H9 (cell line): Measurements from ENCODE around the gene RNU7-1. TPM values are rescaled to one million over a fixed set of nuclear protein-coding genes. Genes with fewer than 3 reads are reported as not detected.

Experiments
- DNase-seq: peaks from one replicate; pipeline ENCODE4 v3.0.0-alpha.2; 2017
- H2AFZ ChIP-seq: one replicate; pipeline ENCODE4 v1.6.1; 2013; ENCODE audit warnings: mild to moderate bottlenecking, low read length, control low read depth, moderate library complexity
- H2AK5ac ChIP-seq: 2 replicates; pipeline ENCODE4 v1.6.1; 2013; ENCODE audit warnings: low read length, control low read depth, mixed read lengths; ENCODE audit not compliant: insufficient read length
- H2BK120ac ChIP-seq: one replicate; pipeline ENCODE4 v1.6.1; 2013; ENCODE audit warnings: low read depth, mild to moderate bottlenecking, low read length, control low read depth, inconsistent platforms; ENCODE audit not compliant: poor library complexity, severe bottlenecking
- H2BK12ac ChIP-seq: 2 replicates; pipeline ENCODE4 v1.6.1; 2013; ENCODE audit warnings: low read length, control low read depth, mixed read lengths, low read depth; ENCODE audit not compliant: insufficient read length
- H2BK15ac ChIP-seq: 2 replicates; pipeline ENCODE4 v1.6.1; 2013; ENCODE audit warnings: low read depth, low read length, control low read depth
- H2BK20ac ChIP-seq: one replicate; pipeline ENCODE4 v1.6.1; 2013; ENCODE audit warnings: low read depth, mild to moderate bottlenecking, low read length, control low read depth, inconsistent platforms; ENCODE audit not compliant: poor library complexity, severe bottlenecking
- H2BK5ac ChIP-seq: 2 replicates; pipeline ENCODE4 v1.6.1; 2013; ENCODE audit warnings: low read length, control low read depth, mixed read lengths; ENCODE audit not compliant: insufficient read length
- H3K14ac ChIP-seq: 2 replicates; pipeline ENCODE4 v1.6.1; 2013; ENCODE audit warnings: low read length, control low read depth; ENCODE audit not compliant: insufficient read depth
- H3K18ac ChIP-seq: 2 replicates; pipeline ENCODE4 v1.6.1; 2013; ENCODE audit warnings: low read depth, mild to moderate bottlenecking, mixed read lengths, low read length, control low read depth; ENCODE audit not compliant: insufficient read length
- H3K23ac ChIP-seq: 2 replicates; pipeline ENCODE4 v1.6.1; 2013; ENCODE audit warnings: low read length, control low read depth, mixed read lengths, low read depth; ENCODE audit not compliant: insufficient read length
- H3K23me2 ChIP-seq: 2 replicates; pipeline ENCODE4 v1.6.1; 2013; ENCODE audit warnings: low read depth, mild to moderate bottlenecking, mixed read lengths, low read length, control low read depth; ENCODE audit not compliant: insufficient read length, poor library complexity, severe bottlenecking
- H3K27ac ChIP-seq: 2 replicates; pipeline ENCODE4 v1.5.1; 2013; ENCODE audit warnings: low read length, control low read depth, mixed read lengths, low read depth; ENCODE audit not compliant: insufficient read length
- H3K27me3 ChIP-seq: 2 replicates; pipeline ENCODE4 v1.6.1; 2013; ENCODE audit warnings: low read length, control low read depth, inconsistent platforms; ENCODE audit not compliant: insufficient read depth
- H3K4ac ChIP-seq: 2 replicates; pipeline ENCODE4 v1.6.1; 2013; ENCODE audit warnings: low read depth, mild to moderate bottlenecking, control low read depth, inconsistent platforms, low read length, moderate library complexity
- H3K4me1 ChIP-seq: 2 replicates; pipeline ENCODE4 v1.6.1; 2013; ENCODE audit warnings: low read length, control low read depth, inconsistent platforms; ENCODE audit not compliant: insufficient read depth
- H3K4me2 ChIP-seq: 2 replicates; pipeline ENCODE4 v1.6.1; 2013; ENCODE audit warnings: low read length, control low read depth, mixed read lengths; ENCODE audit not compliant: insufficient read length, insufficient read depth
- H3K56ac ChIP-seq: 2 replicates; pipeline ENCODE4 v1.6.1; 2013; ENCODE audit warnings: low read depth, mild to moderate bottlenecking, mixed read lengths, low read length, control low read depth; ENCODE audit not compliant: insufficient read length
- H3K79me1 ChIP-seq: 2 replicates; pipeline ENCODE4 v1.6.1; 2013; ENCODE audit warnings: low read depth, mild to moderate bottlenecking, moderate library complexity, low read length, control low read depth, inconsistent platforms; ENCODE audit not compliant: insufficient read depth, poor library complexity, severe bottlenecking
- H3K79me2 ChIP-seq: 2 replicates; pipeline ENCODE4 v1.6.1; 2013; ENCODE audit warnings: low read length, control low read depth, inconsistent platforms; ENCODE audit not compliant: insufficient read depth
- H3K9ac ChIP-seq: 2 replicates; pipeline ENCODE4 v1.6.1; 2013; ENCODE audit warnings: low read length, control low read depth, mixed read lengths; ENCODE audit not compliant: insufficient read length; ENCODE audit errors: extremely low read depth
- H3K9me3 ChIP-seq: one replicate; pipeline ENCODE4 v1.6.1; 2013; ENCODE audit warnings: low read depth, low read length, inconsistent platforms; ENCODE audit not compliant: control insufficient read depth
- H3T11ph ChIP-seq: one replicate; pipeline ENCODE4 v1.6.1; 2013; ENCODE audit warnings: mild to moderate bottlenecking, low read length, control low read depth, inconsistent platforms
- H4K20me1 ChIP-seq: one replicate; pipeline ENCODE4 v1.6.1; 2013; ENCODE audit not compliant: control insufficient read depth, insufficient read length, insufficient read depth
- H4K5ac ChIP-seq: 2 replicates; pipeline ENCODE4 v1.6.1; 2013; ENCODE audit warnings: low read depth, mild to moderate bottlenecking, mixed read lengths, low read length, control low read depth; ENCODE audit not compliant: insufficient read length
- H4K8ac ChIP-seq: replicated peaks from 2 replicates; pipeline ENCODE4 v1.6.1; 2013; ENCODE audit warnings: low read length, control low read depth, mixed read lengths, low read depth; ENCODE audit not compliant: insufficient read length
- H4K91ac ChIP-seq: 2 replicates; pipeline ENCODE4 v1.6.1; 2013; ENCODE audit warnings: low read depth, mild to moderate bottlenecking, moderate library complexity, mixed read lengths, low read length, control low read depth; ENCODE audit not compliant: insufficient read length
- H3K27ac Mint-ChIP-seq, 3 experiments: 2 replicates in 2 of 3; 3 replicates in 1 of 3; pipeline ENCODE4 v1.8.0; 2020 to 2021; ENCODE audit warnings: mixed read lengths in 3 of 3, mild to moderate bottlenecking in 1 of 3, moderate library complexity in 1 of 3
- H3K27me3 Mint-ChIP-seq: 2 replicates; pipeline ENCODE4 v1.8.0; 2021; ENCODE audit warnings: low read depth, mild to moderate bottlenecking, moderate library complexity, mixed read lengths
- H3K36me3 Mint-ChIP-seq, 3 experiments: 2 replicates in 2 of 3; 3 replicates in 1 of 3; pipeline ENCODE4 v1.8.0; 2020 to 2021; ENCODE audit warnings: low read depth in 3 of 3, mixed read lengths in 3 of 3; ENCODE audit not compliant: insufficient read depth in 1 of 3
- H3K4me1 Mint-ChIP-seq, 2 experiments: 2 replicates each; pipeline ENCODE4 v1.8.0; 2020; ENCODE audit warnings: mixed read lengths in 2 of 2
- H3K4me3 Mint-ChIP-seq, 2 experiments: 2 replicates in 1 of 2; 3 replicates in 1 of 2; pipeline ENCODE4 v1.8.0; 2020 to 2021; ENCODE audit warnings: mild to moderate bottlenecking in 2 of 2, mixed read lengths in 2 of 2, moderate library complexity in 1 of 2
- H3K9me3 Mint-ChIP-seq, 2 experiments: 2 replicates in 1 of 2; 3 replicates in 1 of 2; pipeline ENCODE4 v1.8.0; 2020; ENCODE audit warnings: mild to moderate bottlenecking in 2 of 2, mixed read lengths in 2 of 2, moderate library complexity in 1 of 2
- CTCF ChIP-seq: fragments of 200-600 bp; sonication (generic); conservative IDR thresholded peaks from 3 replicates; pipeline ENCODE4 v1.8.0; 2021; ENCODE audit warnings: antibody characterized with exemption, mild to moderate bottlenecking
- WGBS: extraction: QIAGEN DNeasy Blood & Tissue Kit; methylation state at CpG from one replicate; pipeline ENCODE4 v1.1.7; 2013; ENCODE audit warnings: missing lambda C conversion rate, low lambda C conversion rate, mixed read lengths; ENCODE audit not compliant: insufficient read length; ENCODE audit errors: extremely low coverage; 5-methylcytosine and 5-hydroxymethylcytosine counted together
- total RNA-seq: library from RNA; stranded (reverse); gene quantifications from 2 replicates; pipeline ENCODE4 v1.2.1, GENCODE V29; 2021

Gene RNU7-1
- total RNA-seq, 1 experiment from 2014 or later = not detected

- Histone ChIP-seq H3K79me2 (peaks cover 12% of the 10 kb centered on the region; the same call in 1 of the 2 replicates), H2AK5ac (no peak overlapping the region), H4K5ac (no peak overlapping the region), H3K27ac (no peak overlapping the region), H3K23me2 (peaks cover 4% of the 10 kb centered on the region), H2BK15ac (no peak overlapping the region), H2BK20ac (no peak overlapping the region), H4K91ac (no peak overlapping the region), H3T11ph (no peak overlapping the region), H3K4ac (no peak overlapping the region), H3K4me1 (no peaks in the 10 kb centered on the region), H2AFZ (no peak overlapping the region), H2BK120ac (no peak overlapping the region), H3K9ac (no peak overlapping the region), H3K14ac (no peak overlapping the region), H3K23ac (no peak overlapping the region), H4K20me1 (no peaks in the 10 kb centered on the region), H3K27me3 (no peaks in the 10 kb centered on the region), H3K4me2 (no peak overlapping the region), H2BK5ac (no peak overlapping the region), H3K9me3 (no peaks in the 10 kb centered on the region), H2BK12ac (no peak overlapping the region), H3K56ac (no peak overlapping the region), H3K79me1 (peaks cover 3% of the 10 kb centered on the region), H3K18ac (no peak overlapping the region), H4K8ac (no peak overlapping the region)
- Mint-ChIP-seq H3K27ac (no peak overlapping the region), H3K27me3 (no peaks in the 10 kb centered on the region; the same call in 1 of the 2 replicates), H3K36me3 (peaks cover 30 to 78% (median 69%) of the 10 kb centered on the region in 3 experiments; a peak in 6 of 7 replicates), H3K4me3 (no peak overlapping the region), H3K4me1 (peaks cover 9 to 20% of the 10 kb centered on the region in 2 experiments), H3K9me3 (no peaks in the 10 kb centered on the region; a peak in 2 of 5 replicates)
- no CpG with 5 or more reads among the region's 6 CpGs for WGBS
- no peak for DNase-seq
- no peak for TF ChIP-seq CTCF
Measured at GRCh38 chr12:6974180-6974579, 30.6 kb downstream of the RNU7-1 start.
